Measurements from ENCODE around the gene KDM3B. TPM values are rescaled to one million over a fixed set of nuclear protein-coding genes. Genes with fewer than 3 reads are reported as not detected.

The KDM3B gene
- total RNA-seq, 1 experiment from 2014 or later = 89.2 TPM

GRCh38 chr5:138465261-138466124 lies 113.0 kb downstream of the KDM3B start, which contains the start of gene EGR1:
Gene EGR1, plus strand, starts transcription at chr5:138465479. Its CDS starts 283 bp downstream, at chr5:138465762.
- Histone ChIP-seq H4K91ac (ENCODE audit: insufficient read length, low read depth, low read length) (no peak within 1 kb of the TSS), H3K4me2 (ENCODE audit: insufficient read depth, insufficient read length, low read length) (peak within 1 kb of the TSS; percentile 72), H4K8ac (replicated peaks; ENCODE audit: insufficient read length, low read depth, low read length) (no peak within 1 kb of the TSS), H2BK20ac (ENCODE audit: low read depth, low read length, poor library complexity, severe bottlenecking) (no peak within 1 kb of the TSS), H3K79me2 (ENCODE audit: insufficient read depth, low read length) (no peaks in the 10 kb centered on the region), H3K56ac (ENCODE audit: insufficient read length, low read depth, low read length) (no peak within 1 kb of the TSS), H3K18ac (ENCODE audit: insufficient read length, low read depth, low read length) (peak within 1 kb of the TSS; percentile 94), H4K5ac (ENCODE audit: insufficient read length, low read depth, low read length) (no peak within 1 kb of the TSS), H2AFZ (ENCODE audit: low read length) (no peak within 1 kb of the TSS), H3K27ac (ENCODE audit: insufficient read length, low read depth, low read length) (no peak within 1 kb of the TSS), H2BK120ac (ENCODE audit: low read depth, low read length, poor library complexity, severe bottlenecking) (no peak within 1 kb of the TSS), H3K27me3 (ENCODE audit: insufficient read depth, low read length) (no peaks in the 10 kb centered on the region; the same call in 1 of the 2 replicates), H3K79me1 (ENCODE audit: insufficient read depth, low read depth, low read length, poor library complexity, severe bottlenecking) (no peaks in the 10 kb centered on the region), H2BK12ac (ENCODE audit: insufficient read length, low read depth, low read length) (no peak within 1 kb of the TSS), H3K4ac (ENCODE audit: low read depth, low read length) (no peak within 1 kb of the TSS), H2AK5ac (ENCODE audit: insufficient read length, low read length) (no peak within 1 kb of the TSS), H2BK5ac (ENCODE audit: insufficient read length, low read length) (no peak within 1 kb of the TSS), H3T11ph (ENCODE audit: low read length) (no peak within 1 kb of the TSS), H3K9me3 (ENCODE audit: control insufficient read depth, low read depth, low read length) (no peaks in the 10 kb centered on the region), H3K14ac (ENCODE audit: insufficient read depth, low read length) (peak within 1 kb of the TSS; percentile 87; the same call in 1 of the 2 replicates), H3K23me2 (ENCODE audit: insufficient read length, low read depth, low read length, poor library complexity, severe bottlenecking) (peaks cover 23% of the 10 kb centered on the region), H4K20me1 (ENCODE audit: control insufficient read depth, insufficient read depth, insufficient read length) (no peaks in the 10 kb centered on the region), H3K9ac (ENCODE audit: extremely low read depth, insufficient read length, low read length) (peak within 1 kb of the TSS; percentile 83), H2BK15ac (ENCODE audit: low read depth, low read length) (no peak within 1 kb of the TSS), H3K23ac (ENCODE audit: insufficient read length, low read depth, low read length) (no peak within 1 kb of the TSS), H3K4me1 (ENCODE audit: insufficient read depth, low read length) (no peaks in the 10 kb centered on the region)
- peaks cover 0 to 11% of the 10 kb centered on the region in 2 experiments; a peak in 2 of 5 replicates for H3K9me3 Mint-ChIP-seq
- H3K36me3 Mint-ChIP-seq (ENCODE audit: insufficient read depth in 1 of 3, low read depth in 3 of 3) = peaks cover 18 to 28% (median 26%) of the 10 kb centered on the region in 3 experiments
- no CpG with 5 or more reads among the region's 85 CpGs for WGBS (ENCODE audit: extremely low coverage, insufficient read length, low lambda C conversion rate)
- H3K4me1 Mint-ChIP-seq = peaks cover 24 to 31% of the 10 kb centered on the region in 2 experiments
- peak; percentile 95 for DNase-seq
- peaks cover 22% of the 10 kb centered on the region for H3K27me3 Mint-ChIP-seq (ENCODE audit: low read depth)
- no peak; the same call in 2 of the 3 replicates for TF ChIP-seq CTCF (conservative IDR thresholded peaks at IDR 0.05)
- H3K27ac Mint-ChIP-seq = peak within 1 kb of the TSS; percentile 32 to 92 (median 83); a peak in 4 of 7 replicates
- H3K4me3 Mint-ChIP-seq = peak within 1 kb of the TSS; percentile 86
